Activated T-cell treated with anti-CD3 and anti-CD28 coated beads, Interleukin-2, amount 50 U/mL, for 72 hours (primary cell): ENCODE data around the gene MPC1. TPM values are rescaled to one million over a fixed set of nuclear protein-coding genes. Genes with fewer than 3 reads are reported as not detected.

Source experiments
- ATAC-seq, 2 donors: fragments of 150-1000 bp; cut with Tn5 transposase; replicated peaks in 1 of 2; 2 replicates each; pipeline ENCODE4 v1.10.0; 2021; ENCODE audit warnings: moderate library complexity in 2 of 2, mild to moderate bottlenecking in 1 of 2
- DNase-seq, 2 donors: peaks; one replicate each; pipeline ENCODE4 v3.0.0; 2021 to 2022; ENCODE audit warnings: mixed read lengths in 1 of 2
- H3K27ac Mint-ChIP-seq: one replicate; pipeline ENCODE4 v1.8.0; 2022; ENCODE audit warnings: mild to moderate bottlenecking, moderate library complexity, mixed read lengths
- H3K27me3 Mint-ChIP-seq: one replicate; pipeline ENCODE4 v1.8.0; 2022; ENCODE audit warnings: low read depth, mixed read lengths
- H3K36me3 Mint-ChIP-seq, 2 donors: one replicate each; pipeline ENCODE4 v1.8.0; 2022; ENCODE audit warnings: mixed read lengths in 2 of 2, mild to moderate bottlenecking in 1 of 2; ENCODE audit not compliant: insufficient read depth in 2 of 2
- H3K4me1 Mint-ChIP-seq: one replicate; pipeline ENCODE4 v1.8.0; 2022; ENCODE audit warnings: low read depth, mixed read lengths
- H3K4me3 Mint-ChIP-seq, 2 donors: one replicate each; pipeline ENCODE4 v1.8.0; 2022; ENCODE audit warnings: mild to moderate bottlenecking in 2 of 2, mixed read lengths in 2 of 2, moderate library complexity in 2 of 2
- H3K9me3 Mint-ChIP-seq, 2 donors: one replicate each; pipeline ENCODE4 v1.8.0; 2022; ENCODE audit warnings: mixed read lengths in 2 of 2
- total RNA-seq, 2 donors: library from RNA; stranded (reverse); gene quantifications; one replicate each; pipeline ENCODE4 v1.2.3, GENCODE V29; 2022

MPC1 gene
- total RNA-seq, 2 donors from 2014 or later = 23.6 to 26.8 TPM

DNA sequence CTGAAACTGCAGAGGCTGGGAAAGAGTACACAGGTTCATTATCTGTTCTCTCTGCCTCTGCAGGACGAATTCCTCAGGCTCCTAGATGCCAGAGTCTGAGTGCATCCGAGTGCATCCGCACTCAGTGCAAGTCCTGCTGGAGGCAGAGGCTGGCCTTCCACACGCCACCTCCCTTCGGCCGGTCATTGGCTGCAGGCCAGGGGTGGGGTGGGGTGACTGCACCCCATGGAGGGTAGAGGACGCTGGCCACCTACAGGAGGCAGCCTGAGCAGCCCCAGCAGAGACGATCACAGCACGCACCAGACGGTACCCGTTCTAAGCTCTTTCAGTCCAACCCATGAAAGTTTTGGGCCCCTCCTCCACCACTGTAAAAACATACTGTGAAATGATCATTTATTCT, 52.1 kb downstream of the MPC1 start:
- Mint-ChIP-seq H3K36me3 (peaks cover 7 to 8% of the 10 kb centered on the region in 2 donors), H3K27ac (no peak overlapping the region), H3K4me1 (peaks cover 30% of the 10 kb centered on the region)

GRCh38 chr6:166325383-166326042, 57.2 kb downstream of the MPC1 start:
- Mint-ChIP-seq H3K36me3 (peaks cover 0 to 4% of the 10 kb centered on the region in 2 donors), H3K27ac (peak overlapping the region; percentile 51), H3K4me3 (no peak overlapping the region), H3K4me1 (no peaks in the 10 kb centered on the region), H3K27me3 (no peaks in the 10 kb centered on the region), H3K9me3 (no peaks in the 10 kb centered on the region)
- no peak for ATAC-seq
- DNase-seq = no peak

More for the DNA sequence above, 52.1 kb downstream of the MPC1 start:
- DNase-seq (no peak), ATAC-seq (no peak)
- H3K9me3 Mint-ChIP-seq = no peaks in the 10 kb centered on the region
- no peaks in the 10 kb centered on the region for H3K27me3 Mint-ChIP-seq
- H3K4me3 Mint-ChIP-seq = no peak overlapping the region

DNA sequence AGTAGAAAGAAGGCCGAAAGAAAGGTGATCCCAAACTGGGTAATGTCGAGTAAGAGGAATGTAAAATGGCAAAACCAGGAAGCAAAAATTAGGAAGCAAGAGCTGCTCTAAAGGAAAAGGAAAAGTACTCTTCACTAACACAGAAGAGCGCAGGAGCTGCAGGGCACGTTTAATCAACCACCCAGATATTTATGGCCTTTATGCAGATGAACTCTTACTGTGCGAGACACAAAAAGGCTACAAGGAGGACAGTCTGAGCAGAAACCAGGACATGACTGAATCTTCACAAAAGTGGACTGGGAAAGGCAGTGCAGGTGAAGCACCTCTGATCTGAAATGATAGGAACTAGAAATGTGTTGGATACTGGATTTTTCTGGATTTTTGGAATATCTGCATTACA, 59.3 kb downstream of the MPC1 start:
- H3K9me3 Mint-ChIP-seq = no peaks in the 10 kb centered on the region
- no peaks in the 10 kb centered on the region for H3K27me3 Mint-ChIP-seq
- peaks cover 0 to 4% of the 10 kb centered on the region in 2 donors for H3K36me3 Mint-ChIP-seq
- no peak overlapping the region for H3K4me3 Mint-ChIP-seq
- H3K4me1 Mint-ChIP-seq = no peaks in the 10 kb centered on the region
- no peak overlapping the region for H3K27ac Mint-ChIP-seq
- DNase-seq = no peak
- ATAC-seq = no peak

GRCh38 chr6:166318649-166319600, 63.8 kb downstream of the MPC1 start:
- H3K36me3 Mint-ChIP-seq = peaks cover 0 to 4% of the 10 kb centered on the region in 2 donors
- no peak overlapping the region for H3K4me3 Mint-ChIP-seq
- H3K9me3 Mint-ChIP-seq = no peaks in the 10 kb centered on the region
- no peaks in the 10 kb centered on the region for H3K4me1 Mint-ChIP-seq
- no peaks in the 10 kb centered on the region for H3K27me3 Mint-ChIP-seq
- H3K27ac Mint-ChIP-seq = no peak overlapping the region
- ATAC-seq = no peak
- DNase-seq = no peak

DNA sequence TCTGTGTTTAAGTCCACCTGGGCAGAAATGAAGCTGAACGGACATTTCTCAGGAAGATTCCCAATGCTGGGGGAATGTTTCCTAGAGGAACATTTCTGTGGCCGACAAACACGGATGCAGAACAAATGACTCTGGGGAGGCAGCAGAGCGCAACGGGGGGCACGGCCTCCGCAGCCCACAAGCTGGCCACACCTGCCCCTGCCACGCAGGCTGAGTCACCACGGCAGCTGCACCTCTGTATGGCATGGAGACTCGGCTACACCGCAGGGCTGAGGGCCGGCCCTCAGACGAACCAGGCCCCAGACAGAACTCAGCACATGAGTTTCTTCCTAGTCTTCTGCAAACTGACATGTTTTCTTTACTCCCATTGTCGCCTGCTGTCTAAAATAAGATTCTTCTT, 64.5 kb downstream of the MPC1 start:
- DNase-seq = no peak
- H3K4me1 Mint-ChIP-seq = no peaks in the 10 kb centered on the region
- H3K4me3 Mint-ChIP-seq = no peak overlapping the region

DNA sequence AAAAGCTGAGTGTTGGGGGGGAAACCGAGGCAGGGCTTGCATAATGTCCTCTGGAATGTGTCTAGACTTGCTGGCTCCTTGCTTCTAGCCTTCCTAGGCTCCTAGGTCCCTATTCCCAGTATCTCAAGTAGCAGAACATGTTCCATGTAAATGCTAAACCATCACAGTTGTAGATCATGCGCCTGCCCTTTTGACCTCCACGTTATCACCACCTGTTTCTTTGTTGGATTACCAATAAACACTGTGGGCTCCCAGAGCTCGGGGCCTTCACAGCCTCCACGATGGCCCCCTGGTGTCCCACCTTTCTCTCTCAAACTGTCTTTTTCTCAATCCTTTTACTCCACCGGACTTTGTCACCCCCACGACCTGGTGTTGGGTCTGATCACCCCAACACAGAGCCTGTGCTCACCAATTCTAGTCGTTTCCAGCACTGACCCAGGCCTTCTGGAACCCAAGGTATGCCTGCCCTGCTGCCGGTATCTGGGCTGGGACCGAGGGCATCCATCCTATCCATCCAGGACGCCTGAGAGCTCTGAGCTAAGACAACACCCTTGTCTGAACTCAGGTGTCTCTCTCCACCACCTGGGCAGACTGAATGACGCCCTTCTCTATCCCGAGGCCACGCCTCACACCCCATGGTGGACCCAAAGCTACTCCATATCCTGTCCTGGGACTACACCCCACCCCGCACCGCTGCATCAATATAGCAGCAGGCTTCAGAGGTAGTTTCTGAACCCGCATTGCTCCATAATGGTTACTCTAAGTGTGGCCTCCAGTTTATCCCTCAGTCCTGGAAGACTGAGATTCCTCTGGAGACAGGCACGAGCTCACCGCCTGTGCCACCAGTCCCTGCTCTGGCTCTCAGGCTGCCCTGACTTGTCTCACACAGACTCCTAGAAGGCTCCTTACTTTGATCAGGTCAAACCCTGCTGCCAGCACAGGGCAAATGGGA, 65.2 kb downstream of the MPC1 start:
- ATAC-seq (no peak), DNase-seq (no peak)
- Mint-ChIP-seq H3K27ac (no peak overlapping the region), H3K9me3 (no peaks in the 10 kb centered on the region), H3K4me1 (no peaks in the 10 kb centered on the region), H3K27me3 (no peaks in the 10 kb centered on the region), H3K36me3 (no peaks in the 10 kb centered on the region), H3K4me3 (no peak overlapping the region)

More for the DNA sequence above, 64.5 kb downstream of the MPC1 start:
- H3K36me3 Mint-ChIP-seq = peaks cover 0 to under 1% of the 10 kb centered on the region in 2 donors
- no peak for ATAC-seq
- no peaks in the 10 kb centered on the region for H3K27me3 Mint-ChIP-seq
- H3K9me3 Mint-ChIP-seq = no peaks in the 10 kb centered on the region
- H3K27ac Mint-ChIP-seq = no peak overlapping the region

- no peaks in the 10 kb centered on the region for H3K4me1 Mint-ChIP-seq
- no peak for ATAC-seq
- H3K4me3 Mint-ChIP-seq = no peak overlapping the region
- no peaks in the 10 kb centered on the region for H3K9me3 Mint-ChIP-seq
- H3K27ac Mint-ChIP-seq = no peak overlapping the region
- H3K27me3 Mint-ChIP-seq = no peaks in the 10 kb centered on the region
- DNase-seq = no peak
- H3K36me3 Mint-ChIP-seq = no peaks in the 10 kb centered on the region
These were observed 67.3 kb downstream of the MPC1 start for GRCh38 chr6:166315436-166315835.

Other genes with a start within 250 kb of the MPC1 start
- not detected for gene TBXT, start 215.1 kb downstream of the MPC1 start, total RNA-seq
- gene PRR18, start 74.5 kb downstream of the MPC1 start, total RNA-seq = under 1 TPM in 1 of 2 donors, not detected in 1; 0.07 TPM
- gene SFT2D1, start 40.4 kb downstream of the MPC1 start, total RNA-seq = 10 to 100 TPM; 39.4 to 44.4 TPM
- gene RAMACL, start 203.7 kb upstream of the MPC1 start, total RNA-seq = 1 to 10 TPM in 1 of 2 donors, under 1 TPM in 1; 0.95 to 1.4 TPM
- 10 to 100 TPM; 28.1 to 28.5 TPM for gene RPS6KA2, start 244.3 kb upstream of the MPC1 start, total RNA-seq